A673 (cell line): ENCODE measurements around the gene MRGPRF. TPM values are rescaled to one million over a fixed set of nuclear protein-coding genes. Genes with fewer than 3 reads are reported as not detected.
"Not testable (repeated sequence)": the region's sequence is repeated elsewhere in the genome, so short reads cannot be mapped to it uniquely, and the experiment has no call there.

Source experiments
- BruUV-seq: library from RNA; stranded (reverse); fragments of 400-500 nt; replicated peaks from 2 replicates; lab custom pipeline; 2021; lab: Mats Ljungman, UMichigan
- CTCF ChIA-PET: fragments of 300-600 bp; sonication (Branson Sonifier 250); formaldehyde crosslinking; loops from one replicate; lab custom pipeline; 2022; ENCODE audit warnings: antibody characterized with exemption; lab: Charles Lee
- POLR2A ChIA-PET: fragments of 300-600 bp; sonication (Branson Sonifier 250); formaldehyde crosslinking; loops from one replicate; lab custom pipeline; 2022; ENCODE audit warnings: antibody characterized with exemption; ENCODE audit not compliant: low non-redundant PET; lab: Charles Lee
- DNase-seq: peaks from one replicate; pipeline ENCODE4 v3.0.0-alpha.2; 2015; ENCODE audit warnings: low spot score
- H3K27ac ChIP-seq: fragments of 200-600 bp; sonication (generic); 2 replicates; pipeline ENCODE4 v1.5.1; 2016; ENCODE audit warnings: mixed run types, low read depth, mild to moderate bottlenecking, mixed read lengths, antibody characterized with exemption, low read length; ENCODE audit not compliant: poor library complexity, severe bottlenecking
- H3K27me3 ChIP-seq: fragments of 200-600 bp; sonication (generic); replicated peaks from 2 replicates; pipeline ENCODE4 v1.6.1; 2017; ENCODE audit warnings: mixed run types, low read depth, mild to moderate bottlenecking, mixed read lengths, antibody characterized with exemption, low read length; ENCODE audit not compliant: insufficient read depth, poor library complexity
- H3K36me3 ChIP-seq: fragments of 200-600 bp; sonication (generic); 2 replicates; pipeline ENCODE4 v1.6.1; 2016; ENCODE audit warnings: mixed run types, mild to moderate bottlenecking, mixed read lengths, antibody characterized with exemption, low read length; ENCODE audit not compliant: insufficient read depth, poor library complexity, severe bottlenecking
- H3K4me1 ChIP-seq: fragments of 200-600 bp; sonication (generic); 2 replicates; pipeline ENCODE4 v1.6.1; 2017; ENCODE audit warnings: mixed run types, mild to moderate bottlenecking, mixed read lengths, antibody characterized with exemption, low read length; ENCODE audit not compliant: insufficient read depth, poor library complexity, severe bottlenecking
- H3K4me3 ChIP-seq: fragments of 200-600 bp; sonication (generic); 2 replicates; pipeline ENCODE4 v1.5.1; 2016; ENCODE audit warnings: low read depth, mixed run types, mild to moderate bottlenecking, mixed read lengths, low read length; ENCODE audit not compliant: poor library complexity, severe bottlenecking
- H3K9me3 ChIP-seq: fragments of 200-600 bp; sonication (generic); 2 replicates; pipeline ENCODE4 v1.6.1; 2016; ENCODE audit warnings: mixed run types, low read depth, mild to moderate bottlenecking, mixed read lengths, antibody characterized with exemption, low read length; ENCODE audit not compliant: poor library complexity, severe bottlenecking
- CTCF ChIP-seq: fragments of 300-800, 200-600 bp; sonication (generic); conservative IDR thresholded peaks from 2 replicates; pipeline ENCODE4 v1.5.1; 2017; ENCODE audit warnings: low read depth, mild to moderate bottlenecking, antibody characterized with exemption, low read length, moderate library complexity, mixed read lengths
- EZH2 ChIP-seq: fragments of 200-600 bp; sonication (generic); IDR thresholded peaks from 2 replicates; pipeline ENCODE4 v1.6.1; 2017; ENCODE audit warnings: borderline replicate concordance, low read depth, mild to moderate bottlenecking, mixed read lengths, antibody characterized with exemption, low read length; ENCODE audit not compliant: poor library complexity, severe bottlenecking
- intact Hi-C: fragments of 100-400 bp; cut with micrococcal nuclease; formaldehyde crosslinking; loops from one replicate; pipeline ENCODE4 v1.10.0; 2022; ENCODE audit not compliant: unreplicated experiment
- total RNA-seq: library from RNA; stranded (reverse); gene quantifications from 2 replicates; pipeline ENCODE4 v1.2.3, GENCODE V29; 2021

Gene MRGPRF
- total RNA-seq, 1 experiment from 2014 or later = 9.3 TPM

DNA sequence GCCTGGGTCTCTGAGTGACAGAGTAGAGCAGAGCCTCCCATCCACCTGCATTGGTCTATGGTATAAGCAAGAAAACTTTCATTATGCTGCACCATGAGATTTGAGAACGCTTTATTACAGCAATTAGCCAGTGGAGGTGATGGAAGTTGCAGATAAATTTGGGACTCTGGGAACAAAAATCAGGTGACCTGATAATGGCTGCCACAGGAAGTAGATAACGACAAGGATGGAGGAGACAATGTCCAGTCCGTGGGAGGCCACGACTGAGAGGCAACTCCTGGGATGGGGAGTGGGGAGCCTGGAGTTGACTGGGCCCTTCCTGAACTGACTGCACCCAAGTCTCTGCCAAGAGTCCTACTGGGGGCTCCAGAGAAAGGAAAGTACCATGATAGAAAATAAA lies 37.0 kb downstream of the MRGPRF start:
- Histone ChIP-seq H3K9me3 (no peaks in the 10 kb centered on the region), H3K4me3 (no peak overlapping the region), H3K27ac (no peak overlapping the region), H3K4me1 (no peaks in the 10 kb centered on the region), H3K27me3 (no peaks in the 10 kb centered on the region), H3K36me3 (no peaks in the 10 kb centered on the region)
- ChIA-PET POLR2A (no interaction called here), CTCF (no interaction called here)
- TF ChIP-seq EZH2 (no peak), CTCF (no peak)
- no peak for DNase-seq
- BruUV-seq = no TSS peak
- intact Hi-C loops = no loop called here

GRCh38 chr11:68974421-68975194 lies 38.4 kb downstream of the MRGPRF start:
- no peak for TF ChIP-seq CTCF
- TF ChIP-seq EZH2 = no peak
- Histone ChIP-seq H3K4me3 (no peak overlapping the region), H3K27me3 (no peaks in the 10 kb centered on the region), H3K27ac (no peak overlapping the region), H3K36me3 (no peaks in the 10 kb centered on the region), H3K4me1 (no peaks in the 10 kb centered on the region), H3K9me3 (no peaks in the 10 kb centered on the region)
- POLR2A ChIA-PET = no interaction called here
- intact Hi-C loops = no loop called here
- peak; percentile 58 for DNase-seq
- no TSS peak for BruUV-seq
- CTCF ChIA-PET = no interaction called here

GRCh38 chr11:68973706-68974105 lies 39.3 kb downstream of the MRGPRF start:
- BruUV-seq, H3K36me3 ChIP-seq, H3K27ac ChIP-seq, CTCF ChIA-PET, H3K4me1 ChIP-seq, H3K4me3 ChIP-seq, intact Hi-C loops, POLR2A ChIA-PET, H3K27me3 ChIP-seq, DNase-seq, H3K9me3 ChIP-seq: not testable (repeated sequence)

DNA sequence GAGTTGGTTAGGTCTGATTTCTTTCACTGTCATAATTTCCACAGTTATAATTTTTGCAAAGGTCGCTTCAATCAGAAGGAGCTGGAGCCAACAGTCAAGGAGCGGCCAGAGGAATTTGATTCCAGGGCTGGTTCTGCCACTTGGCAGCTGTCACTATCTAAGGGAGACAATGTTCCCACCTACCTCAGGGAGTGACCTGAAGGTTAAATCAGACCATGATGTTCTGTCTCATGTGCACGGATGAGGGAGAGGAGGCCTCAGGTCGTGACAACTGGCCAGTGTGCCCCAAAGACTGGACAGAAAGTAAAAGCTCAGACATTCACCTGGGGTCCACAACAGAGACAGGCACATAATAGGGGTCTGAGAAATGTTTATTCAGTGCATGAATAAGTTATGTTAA lies 39.8 kb downstream of the MRGPRF start:
- H3K4me1 ChIP-seq = no peaks in the 10 kb centered on the region
- H3K9me3 ChIP-seq = no peaks in the 10 kb centered on the region
- H3K4me3 ChIP-seq = no peak overlapping the region
- no peak for TF ChIP-seq CTCF
- intact Hi-C loops = no loop called here
- H3K27me3 ChIP-seq = no peaks in the 10 kb centered on the region
- H3K27ac ChIP-seq = no peak overlapping the region
- CTCF ChIA-PET = no interaction called here
- BruUV-seq = no TSS peak
- no peak for DNase-seq
- POLR2A ChIA-PET = interaction anchor here (0.6 kb wide), 1 partner anchor 63 kb away, joined by 8 read pairs; no protein-coding TSS in a partner anchor
- H3K36me3 ChIP-seq = no peaks in the 10 kb centered on the region
